ENCODE measurements around the gene XRCC3.

GRCh38 chr14:103699901-103700752 lies 15.1 kb downstream of the XRCC3 start:
- TF ChIP-seq CTCF (IDR thresholded peaks at IDR 0.05; ENCODE audit: extremely low read depth in 1 of 2, insufficient read depth in 1 of 2, low read depth in 1 of 2, low read length in 2 of 2) (no peak), POLR2A (IDR thresholded peaks at IDR 0.05; ENCODE audit: low read depth, low read length) (no peak), POLR2AphosphoS5 (IDR thresholded peaks at IDR 0.05; ENCODE audit: insufficient read depth, low read depth, low read length) (no peak), MYC (IDR thresholded peaks at IDR 0.05; ENCODE audit: low read depth, low read length) (no peak), EZH2 (IDR thresholded peaks at IDR 0.05; ENCODE audit: borderline replicate concordance, low read depth, low read length, severe bottlenecking) (no peak), MAX (IDR thresholded peaks at IDR 0.05; ENCODE audit: insufficient read depth, insufficient read length) (no peak), GATA2 (IDR thresholded peaks at IDR 0.05; ENCODE audit: insufficient read depth, insufficient read length, low read depth, low read length) (no peak), FOS (IDR thresholded peaks at IDR 0.05; ENCODE audit: borderline replicate concordance, insufficient read depth, low read length) (no peak), JUN (IDR thresholded peaks at IDR 0.05; ENCODE audit: borderline replicate concordance, insufficient read depth, insufficient read length, low read depth) (no peak)

Measured in endothelial cell of umbilical vein (primary cell).